DMS153 treated with DMSO at 0.1 percent for 48 hours (cell line): Measurements from ENCODE around the gene ANKRD13A.
"Not testable (repeated sequence)": the region's sequence is repeated elsewhere in the genome, so short reads cannot be mapped to it uniquely, and the experiment has no call there.

Experiments used
- DNase-seq: peaks from one replicate; lab custom pipeline; 2025; ENCODE audit not compliant: unreplicated experiment; lab: John Stamatoyannopoulos, UW

Gene ANKRD13A

DNA sequence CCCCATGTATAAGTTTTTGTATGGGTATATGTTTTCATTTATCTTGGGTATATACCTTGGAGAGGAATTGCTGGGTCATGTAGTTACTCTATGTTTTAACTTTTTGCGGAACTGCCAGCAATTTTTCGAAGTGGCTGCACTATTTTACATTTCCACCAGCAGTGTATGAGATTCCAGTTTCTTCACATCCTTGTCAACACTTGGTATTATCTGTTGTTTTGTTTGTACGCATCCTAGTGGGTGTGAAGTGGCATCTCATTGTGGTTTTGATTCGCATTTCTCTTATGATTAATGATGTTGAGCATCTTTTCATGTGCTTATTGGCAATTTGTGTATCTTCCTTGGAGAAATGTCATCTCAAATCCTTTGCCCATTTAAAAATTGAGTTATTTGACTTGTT lies 6.9 kb downstream of the ANKRD13A start:
- DNase-seq = no peak

DNA sequence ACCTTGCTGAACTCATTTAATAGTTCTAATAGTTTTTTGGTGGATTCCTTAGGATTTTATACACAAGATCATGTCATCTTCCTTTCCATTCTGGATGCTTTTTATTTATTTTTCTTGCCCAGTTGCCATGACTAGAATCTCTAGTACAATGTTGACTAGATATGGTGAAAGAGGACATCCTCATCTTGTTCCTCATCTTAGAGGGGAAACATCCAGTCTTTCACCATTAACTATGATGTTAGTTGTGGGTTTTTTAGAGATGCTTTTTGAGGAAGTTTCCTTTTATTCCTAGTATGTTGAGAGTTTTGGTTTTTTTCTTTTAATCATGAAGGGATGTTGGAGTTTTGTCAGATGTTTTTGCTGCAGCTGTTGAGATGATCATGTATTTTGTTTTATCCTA lies 8.7 kb downstream of the ANKRD13A start:
- DNase-seq = no peak

DNA sequence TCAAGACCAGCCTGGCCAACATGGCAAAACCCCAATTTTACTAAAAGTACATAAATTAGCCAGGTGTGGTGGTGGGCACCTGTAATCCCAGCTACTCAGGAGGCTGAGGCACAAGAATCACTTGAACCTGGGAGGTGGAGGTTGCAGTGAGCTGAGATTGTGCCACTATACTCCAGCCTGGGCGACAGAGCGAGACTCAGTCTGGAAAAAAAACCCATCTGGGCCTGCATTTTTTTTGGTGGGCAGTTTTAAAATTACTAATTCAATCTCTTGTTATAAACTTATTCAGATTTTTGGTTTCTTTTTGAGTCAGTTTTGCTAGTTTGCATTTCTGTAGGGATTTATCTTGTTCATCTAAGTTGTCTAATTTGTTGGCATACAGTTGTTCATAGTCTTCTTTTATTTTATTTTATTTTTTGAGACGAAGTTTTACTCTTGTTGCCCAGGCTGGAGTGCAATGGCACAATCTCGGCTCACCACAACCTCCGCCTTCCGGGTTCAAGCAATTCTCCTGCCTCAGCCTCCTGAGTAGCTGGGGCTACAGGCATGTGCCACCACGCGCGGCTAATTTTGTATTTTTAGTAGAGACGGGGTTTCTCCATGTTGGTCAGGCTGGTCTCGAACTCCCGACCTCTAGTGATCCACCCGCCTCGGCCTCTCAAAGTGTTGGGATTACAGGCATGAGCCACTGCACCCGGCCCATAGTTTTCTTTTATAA lies 9.6 kb downstream of the ANKRD13A start:
- DNase-seq = not testable (repeated sequence)

DNA sequence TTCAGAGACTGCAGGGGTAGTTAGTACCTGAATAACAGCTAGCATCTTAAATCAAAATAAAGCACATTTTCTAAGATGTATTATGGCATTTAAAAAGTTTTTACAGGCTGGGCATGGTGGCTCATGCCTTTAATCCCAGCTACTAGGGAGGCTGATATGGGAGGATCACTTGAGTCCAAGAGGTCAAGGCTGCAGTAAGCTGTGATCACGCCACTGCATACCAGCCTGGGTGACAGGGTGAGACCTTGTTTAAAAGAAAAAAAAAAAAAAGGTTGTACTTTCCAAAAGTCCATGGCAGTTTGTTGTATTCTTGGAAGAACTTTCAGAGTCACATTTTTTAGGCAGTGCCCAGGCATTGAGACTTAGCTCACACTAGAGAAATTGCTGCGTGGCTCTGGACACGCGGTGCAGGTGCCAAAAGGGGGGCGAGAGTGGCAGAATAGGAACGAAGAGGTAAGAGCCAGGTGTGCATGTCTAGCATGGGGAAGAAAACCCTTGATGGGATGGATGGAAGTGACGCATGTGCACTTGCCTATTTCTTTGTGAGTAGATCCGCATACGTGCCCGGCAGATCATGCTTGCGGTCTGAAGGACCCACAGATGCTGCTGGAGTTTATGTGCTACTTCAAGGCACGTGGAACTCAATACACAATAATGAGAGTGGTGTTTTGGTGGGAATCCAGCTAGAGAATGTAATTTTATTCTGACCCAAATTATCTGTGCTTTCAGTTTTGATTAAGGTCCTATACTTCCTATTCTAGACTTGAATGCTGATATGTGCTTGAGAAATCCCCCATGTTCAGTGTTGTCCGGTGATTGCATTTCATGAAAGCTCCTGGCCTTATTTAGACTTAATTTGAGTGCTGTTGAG lies 11.9 kb downstream of the ANKRD13A start:
- no peak for DNase-seq

DNA sequence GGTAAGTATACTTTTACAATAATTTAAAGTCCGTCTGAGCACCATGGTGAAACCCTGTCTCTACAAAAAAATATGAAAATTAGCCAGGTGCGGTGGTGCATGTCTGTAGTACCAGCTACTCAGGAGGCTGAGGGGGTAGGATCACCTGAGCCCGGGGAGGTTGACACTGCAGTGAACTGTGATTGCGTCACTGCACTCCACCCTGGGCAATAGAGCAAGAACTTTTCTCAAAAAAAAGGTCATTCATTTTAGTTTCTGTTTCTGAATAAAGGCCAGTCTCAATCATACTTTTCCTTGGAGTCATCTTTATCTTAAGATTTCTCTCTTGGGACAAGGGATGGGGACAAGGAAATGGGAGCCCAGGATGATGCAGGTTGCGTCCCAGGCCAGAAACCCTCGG lies 12.9 kb downstream of the ANKRD13A start:
- no peak for DNase-seq

DNA sequence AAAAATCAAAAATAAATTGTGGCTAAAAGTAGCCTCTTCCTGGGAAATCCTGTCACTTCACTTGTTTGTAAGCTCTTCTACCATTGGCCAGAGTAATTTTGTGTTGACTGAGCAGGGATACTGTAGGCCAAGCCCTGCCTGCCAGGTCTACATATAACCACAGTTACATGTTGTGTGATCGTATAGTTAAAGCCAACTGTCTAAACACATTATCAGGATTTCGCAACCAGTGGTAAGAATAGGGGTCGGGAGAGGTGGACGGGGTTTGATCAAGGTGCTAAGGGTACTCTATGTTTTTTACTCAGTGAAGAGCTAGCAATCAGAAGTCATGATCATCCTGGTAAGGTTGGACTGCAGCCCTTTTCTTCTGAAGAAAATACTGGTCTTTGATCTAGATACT lies 13.4 kb downstream of the ANKRD13A start:
- DNase-seq = no peak

DNA sequence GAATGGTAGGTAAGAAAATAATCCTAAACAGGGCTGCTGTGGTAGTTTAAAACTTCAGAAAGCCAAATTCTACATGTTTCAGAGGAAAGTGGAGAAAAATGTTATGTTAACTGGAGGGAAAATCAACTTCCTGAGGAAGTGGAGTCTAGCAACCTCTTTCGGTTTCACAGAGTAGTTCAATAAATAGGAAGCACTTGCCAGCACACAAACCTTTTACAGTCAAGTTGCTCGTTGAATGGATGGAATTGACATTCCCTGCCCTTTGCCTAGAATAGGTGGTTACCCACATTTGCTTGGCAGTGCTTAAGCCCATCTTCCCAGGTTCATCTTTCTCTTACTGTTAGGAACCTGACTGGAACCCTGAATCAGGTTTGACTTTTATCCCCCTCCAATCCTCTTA lies 15.9 kb downstream of the ANKRD13A start:
- no peak for DNase-seq

DNA sequence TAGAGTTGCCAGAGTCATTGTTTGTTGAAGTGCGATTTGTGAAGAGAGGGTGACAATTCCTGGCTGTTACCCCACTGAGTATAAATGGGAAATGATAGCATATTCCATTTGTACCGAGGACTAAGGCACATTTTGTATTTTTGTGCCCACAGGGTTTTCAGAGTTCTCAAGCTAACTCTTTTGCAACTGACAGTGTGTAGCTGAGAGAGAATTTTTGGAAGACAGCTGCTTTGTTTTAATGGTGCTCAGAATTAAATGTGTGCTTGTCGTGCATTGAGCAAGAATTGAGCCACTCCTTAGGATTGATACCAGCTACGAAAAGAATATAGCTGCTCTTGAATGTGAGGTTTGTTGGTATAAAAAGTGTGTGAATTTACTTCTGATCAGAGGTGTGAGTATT lies 21.7 kb downstream of the ANKRD13A start:
- DNase-seq = no peak

DNA sequence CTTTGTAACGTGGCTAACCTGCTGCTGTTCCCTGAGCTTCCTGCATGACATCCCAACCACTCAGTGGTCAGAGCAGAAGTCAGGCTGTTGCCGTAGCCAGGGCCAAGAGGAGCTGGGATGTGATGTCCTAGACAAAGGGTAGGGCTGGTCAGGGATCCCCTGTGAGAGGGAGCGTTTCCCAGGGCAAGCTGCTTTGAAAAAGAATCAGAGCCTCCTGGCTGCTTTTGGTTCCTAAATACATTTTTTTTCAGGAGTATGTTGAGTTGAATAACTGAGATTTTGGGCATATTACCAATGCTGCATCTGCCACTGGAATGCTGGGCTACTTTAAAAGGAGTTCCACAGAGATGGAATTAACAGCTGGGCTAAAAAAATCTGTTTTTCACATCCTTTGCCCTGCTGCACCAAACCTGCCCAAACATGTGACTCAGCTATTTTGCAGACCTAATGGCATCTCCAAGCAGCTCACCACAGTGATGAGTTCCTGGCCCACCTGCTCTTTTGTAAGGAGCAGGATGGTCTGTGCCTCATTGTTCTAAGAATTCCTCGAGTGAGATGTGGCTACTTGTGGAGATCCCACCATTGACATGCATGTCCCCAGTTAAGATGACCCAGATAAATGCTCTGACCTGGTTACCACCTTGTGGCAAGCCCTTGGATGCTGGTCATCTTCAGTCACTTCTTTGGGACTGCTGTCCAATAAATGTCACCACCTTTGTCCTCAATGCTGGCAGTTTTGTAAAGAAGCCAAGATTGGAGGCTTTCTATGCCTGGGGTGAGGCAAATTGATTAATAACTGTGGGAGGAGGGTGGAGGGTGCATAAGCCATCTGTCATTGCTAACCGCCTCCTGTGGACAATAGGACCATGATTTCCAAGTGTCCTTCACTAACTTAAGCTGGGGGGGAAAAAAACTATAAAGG lies 24.1 kb downstream of the ANKRD13A start:
- no peak for DNase-seq

DNA sequence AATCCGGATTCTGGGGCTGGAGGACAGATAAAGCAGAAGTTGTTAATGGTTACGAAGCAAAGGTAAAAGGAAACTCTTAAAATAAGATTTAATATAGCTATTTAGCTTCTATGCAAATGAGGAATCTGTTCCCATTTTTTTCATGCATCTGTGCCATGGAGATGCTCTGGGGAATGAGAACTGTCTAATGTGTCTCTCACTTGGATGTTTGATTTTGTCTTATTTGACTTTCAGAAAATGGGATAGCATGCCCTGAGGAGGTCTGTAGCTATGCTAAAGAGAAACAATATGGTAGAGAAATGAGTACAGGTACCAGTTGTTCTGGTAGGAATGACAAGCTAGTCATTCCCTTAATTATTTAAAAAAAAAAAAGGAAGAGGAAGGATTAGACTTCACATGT lies 24.8 kb downstream of the ANKRD13A start:
- DNase-seq = no peak

DNA sequence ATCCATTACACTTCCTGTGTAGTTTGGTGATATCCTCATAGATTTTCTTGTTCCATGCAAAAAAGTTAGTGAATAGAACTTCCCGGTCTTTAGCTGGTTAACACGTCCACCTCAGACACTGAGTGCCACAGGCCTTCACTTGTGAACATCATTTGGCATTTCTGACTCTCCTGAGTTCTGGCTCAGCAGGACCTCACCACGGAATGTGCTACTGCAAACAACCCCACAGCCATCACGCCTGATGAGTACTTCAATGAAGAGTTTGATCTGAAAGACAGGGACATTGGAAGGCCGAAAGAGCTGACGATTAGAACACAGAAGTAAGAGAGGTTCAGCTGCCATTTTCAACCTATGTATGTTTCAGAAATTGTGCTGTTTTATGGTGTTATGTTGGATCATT lies 29.1 kb downstream of the ANKRD13A start:
- no peak for DNase-seq

DNA sequence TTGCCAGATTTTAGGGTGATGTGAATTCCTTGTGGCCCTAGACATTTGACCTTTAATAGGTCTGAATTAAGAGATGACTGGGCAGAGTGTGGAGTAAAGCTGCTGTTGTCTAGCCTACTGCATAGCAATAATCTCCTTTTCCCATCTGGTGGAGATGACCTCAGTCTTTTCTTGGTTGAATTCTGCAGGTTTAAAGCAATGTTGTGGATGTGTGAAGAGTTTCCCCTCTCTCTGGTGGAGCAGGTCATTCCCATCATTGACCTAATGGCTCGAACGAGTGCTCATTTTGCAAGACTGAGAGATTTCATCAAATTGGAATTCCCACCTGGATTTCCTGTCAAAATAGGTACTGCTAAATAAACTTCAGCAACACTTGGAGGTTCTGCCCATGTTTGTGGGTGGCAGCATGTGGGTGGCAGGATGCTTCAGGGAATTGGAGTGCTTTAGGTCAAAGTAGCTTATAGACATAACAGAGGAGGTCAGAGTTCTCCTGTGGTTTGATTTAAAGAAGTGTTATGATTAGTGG lies 30.1 kb downstream of the ANKRD13A start:
- DNase-seq = no peak

DNA sequence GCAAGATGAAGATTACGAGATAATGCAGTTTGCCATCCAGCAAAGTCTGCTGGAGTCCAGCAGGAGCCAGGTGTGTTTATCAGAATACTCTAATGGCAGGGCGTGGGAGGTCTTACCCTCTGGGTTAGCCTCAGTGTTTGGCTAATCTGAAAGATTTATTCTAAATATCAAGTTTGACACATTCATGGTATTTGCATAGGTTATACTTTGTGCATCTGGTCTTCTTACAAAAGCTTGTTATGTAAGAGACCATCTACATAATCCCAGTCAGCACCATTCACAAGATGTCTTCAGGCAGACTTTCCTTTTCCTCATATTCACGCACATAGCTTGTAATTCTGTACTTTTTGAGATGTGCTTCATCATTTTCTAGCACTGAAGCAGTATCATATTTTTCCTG lies 34.7 kb downstream of the ANKRD13A start:
- DNase-seq = no peak

DNA sequence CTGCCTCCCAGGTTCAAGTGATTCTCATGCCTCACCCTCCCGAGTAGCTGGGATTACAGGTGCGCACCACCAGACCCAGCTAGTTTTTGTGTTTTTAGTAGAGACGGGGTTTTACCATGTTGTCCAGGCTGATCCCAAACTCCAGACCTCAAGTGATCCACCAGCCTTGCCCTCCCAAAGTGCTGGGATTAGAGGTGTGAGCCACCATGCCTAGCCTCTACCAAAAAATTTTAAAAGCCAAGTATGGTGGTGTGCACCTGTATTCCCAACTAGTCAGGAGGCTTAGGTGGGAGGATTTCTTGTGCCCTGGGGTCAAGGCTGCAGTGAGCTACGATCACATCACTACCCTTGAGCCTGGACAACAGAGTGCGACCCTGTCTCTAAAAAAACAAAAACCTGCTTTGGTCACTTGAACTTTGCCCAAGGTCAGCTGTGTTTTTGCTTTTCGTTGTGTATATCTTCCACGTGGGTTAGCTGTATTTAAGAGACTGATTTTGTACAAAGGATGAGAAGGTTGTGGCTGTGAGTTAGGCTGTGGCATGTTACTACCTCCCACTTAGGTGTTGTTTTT lies 36.4 kb downstream of the ANKRD13A start:
- no peak for DNase-seq

DNA sequence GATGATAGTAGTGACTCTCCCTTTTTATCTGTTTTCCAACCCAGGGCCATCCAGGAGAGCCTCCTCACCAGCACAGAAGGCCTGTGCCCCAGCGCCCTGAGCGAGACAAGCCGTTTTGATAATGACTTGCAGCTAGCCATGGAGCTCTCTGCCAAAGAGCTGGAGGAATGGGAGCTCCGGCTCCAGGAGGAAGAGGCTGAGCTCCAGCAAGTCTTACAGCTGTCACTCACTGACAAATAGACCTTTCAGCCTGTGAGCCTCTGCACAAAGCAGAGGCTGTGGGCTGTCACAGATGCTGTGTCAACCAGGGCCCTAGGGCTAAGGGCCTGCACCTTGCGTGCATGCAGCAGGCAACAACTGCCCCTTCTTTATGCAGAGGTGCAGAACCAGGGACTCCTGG lies 38.1 kb downstream of the ANKRD13A start:
- no peak for DNase-seq

DNA sequence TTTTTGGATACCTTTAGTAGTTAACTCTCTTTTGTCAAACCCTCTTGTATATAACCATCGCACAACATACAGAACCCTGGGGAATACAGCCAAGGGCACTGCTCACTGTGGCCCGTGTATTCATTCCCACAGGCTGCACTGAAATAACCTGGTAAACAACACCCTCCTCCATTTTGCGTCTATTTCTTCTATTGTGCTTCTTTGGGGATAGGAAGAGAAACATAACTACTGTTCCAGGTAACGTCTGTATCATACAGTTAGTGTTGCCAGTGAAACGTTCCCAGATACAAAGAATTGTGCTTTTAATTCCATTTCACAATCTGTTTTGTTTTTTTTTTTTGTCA lies 39.5 kb downstream of the ANKRD13A start:
- DNase-seq = no peak

DNA sequence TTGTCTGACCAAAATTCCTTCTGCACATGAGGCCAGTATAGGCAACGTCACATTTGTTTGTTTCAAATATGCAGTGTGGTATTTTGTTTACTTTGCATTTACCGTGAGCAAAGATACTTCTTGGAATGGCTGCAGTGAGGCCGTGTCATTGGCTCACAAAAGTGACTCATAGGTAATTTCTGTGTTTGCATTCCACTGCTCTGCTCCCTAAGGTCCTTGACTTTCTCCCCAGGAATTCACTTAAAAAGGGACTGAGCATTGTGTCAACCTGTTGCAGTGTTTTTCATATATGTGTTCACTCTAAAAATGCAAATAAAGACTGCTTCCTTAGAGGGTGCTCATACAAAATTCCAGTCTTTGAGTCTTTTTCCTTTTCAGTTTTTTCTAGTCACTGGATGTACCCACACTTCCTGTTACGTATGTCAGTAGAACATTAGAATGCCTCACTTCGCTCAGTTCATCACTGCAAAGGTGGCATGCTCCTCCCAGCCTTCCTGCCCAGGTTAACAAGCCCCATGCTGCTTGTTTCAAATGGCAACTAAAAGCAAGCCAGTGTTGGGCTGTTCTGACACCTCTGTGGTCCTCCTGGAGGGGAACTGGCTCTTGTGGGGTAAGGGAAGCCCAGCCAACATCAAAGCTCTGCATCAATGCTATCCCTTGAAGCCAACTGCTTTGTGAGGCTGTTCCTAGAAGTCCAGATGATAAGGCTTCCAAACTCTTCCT lies 40.0 kb downstream of the ANKRD13A start:
- no peak for DNase-seq

DNA sequence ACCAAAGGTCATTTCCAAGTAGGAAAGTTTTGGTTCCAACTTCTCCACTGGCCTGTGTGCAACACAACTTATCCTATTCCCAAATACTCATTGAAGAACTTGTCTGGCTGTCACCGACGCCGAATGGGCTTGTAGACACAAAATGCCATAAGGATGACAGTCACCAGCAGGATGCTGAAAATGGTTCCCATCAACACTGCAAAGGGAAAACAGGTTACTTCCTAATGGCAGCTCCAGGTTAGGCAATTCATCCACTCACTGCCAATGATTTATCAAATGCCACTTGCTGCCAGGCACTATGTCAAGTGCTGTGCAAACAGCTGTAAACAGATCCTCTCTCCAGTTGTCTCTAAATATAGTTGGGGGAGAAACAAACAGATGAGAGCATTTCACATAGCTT lies 43.0 kb downstream of the ANKRD13A start:
- DNase-seq = peak; percentile 84

DNA sequence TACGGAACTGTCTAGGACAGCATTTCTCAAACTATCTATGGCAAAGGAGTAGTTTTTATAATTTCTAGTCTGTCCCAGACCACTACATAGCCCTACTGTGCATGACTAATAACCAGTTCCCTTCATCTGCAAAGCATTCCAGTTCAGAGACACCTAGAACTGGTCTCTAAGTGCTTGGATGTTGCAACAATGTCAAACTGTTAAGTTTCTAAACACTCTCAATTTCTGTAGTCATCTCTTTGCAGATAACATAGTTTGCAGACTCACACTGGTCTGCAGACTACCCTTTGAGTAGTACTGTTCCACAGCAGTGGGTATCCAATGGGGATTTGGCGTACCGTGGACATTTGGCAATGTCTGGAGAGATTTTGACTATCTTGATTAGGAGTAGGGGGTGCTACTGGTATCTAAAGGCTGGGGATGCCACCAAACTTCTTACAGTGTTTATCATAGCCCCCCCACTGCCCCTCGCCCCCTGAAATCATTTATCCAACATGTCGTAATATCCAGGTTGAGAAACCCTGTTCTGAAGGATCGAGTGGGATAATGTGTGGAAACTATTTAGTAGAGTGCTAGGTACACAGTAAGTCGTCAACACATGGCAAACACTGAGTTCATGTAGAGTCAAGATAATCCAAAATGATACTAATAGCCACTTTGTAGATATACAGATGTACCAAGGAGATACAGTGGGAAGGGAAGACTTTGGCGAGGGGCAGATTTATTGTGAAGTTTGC lies 47.4 kb downstream of the ANKRD13A start:
- no peak for DNase-seq
